Activated T-helper 2 cell treated with anti-CD3 and anti-CD28 coated beads, Interferon-gamma antibody, Interleukin-2, Interleukin-4, amounts not matched to agents 10 μg/mL and 5 μg/mL and 100 μg/mL, durations not matched to agents 14 hours and 24 hours and 36 hours (primary cell): ENCODE results near the gene LAMP2. TPM values are rescaled to one million over a fixed set of nuclear protein-coding genes. Genes with fewer than 3 reads are reported as not detected.

Source experiments
- DNase-seq: peaks from one replicate; pipeline ENCODE4 v3.0.0; 2021; ENCODE audit warnings: low spot score
- H3K27ac Mint-ChIP-seq: one replicate; pipeline ENCODE4 v1.8.0; 2021; ENCODE audit warnings: mixed read lengths
- H3K27me3 Mint-ChIP-seq: one replicate; pipeline ENCODE4 v1.8.0; 2021; ENCODE audit warnings: low read depth, mixed read lengths
- H3K36me3 Mint-ChIP-seq: one replicate; pipeline ENCODE4 v1.8.0; 2021; ENCODE audit warnings: low read depth, mixed read lengths
- H3K4me1 Mint-ChIP-seq: one replicate; pipeline ENCODE4 v1.8.0; 2021; ENCODE audit warnings: low read depth, mixed read lengths
- H3K4me3 Mint-ChIP-seq: one replicate; pipeline ENCODE4 v1.8.0; 2021; ENCODE audit warnings: low read depth, mild to moderate bottlenecking, moderate library complexity, mixed read lengths
- H3K9me3 Mint-ChIP-seq: one replicate; pipeline ENCODE4 v1.8.0; 2021; ENCODE audit warnings: mixed read lengths
- intact Hi-C: fragments of 100-400 bp; cut with micrococcal nuclease; formaldehyde crosslinking; loops from one replicate; pipeline ENCODE4 v1.15.1; 2023
- total RNA-seq: library from RNA; stranded (reverse); gene quantifications from 2 replicates; pipeline ENCODE4 v1.2.3, GENCODE V29; 2022

LAMP2 gene
- total RNA-seq, 1 donor from 2014 or later: 40.7 TPM

GRCh38 chrX:120450163-120450562 is 18.9 kb downstream of the LAMP2 start:
- no peak overlapping the region for H3K4me3 Mint-ChIP-seq
- intact Hi-C loops: no loop called here
- H3K27me3 Mint-ChIP-seq: no peaks in the 10 kb centered on the region
- H3K36me3 Mint-ChIP-seq: peaks cover 39% of the 10 kb centered on the region
- H3K4me1 Mint-ChIP-seq: peaks cover 17% of the 10 kb centered on the region
- no peak for DNase-seq
- H3K27ac Mint-ChIP-seq: no peak overlapping the region
- H3K9me3 Mint-ChIP-seq: no peaks in the 10 kb centered on the region

GRCh38 chrX:120446498-120446897 is 22.6 kb downstream of the LAMP2 start:
- no peaks in the 10 kb centered on the region for H3K27me3 Mint-ChIP-seq
- H3K36me3 Mint-ChIP-seq: peaks cover 40% of the 10 kb centered on the region
- DNase-seq: no peak
- H3K4me3 Mint-ChIP-seq: no peak overlapping the region
- peaks cover 4% of the 10 kb centered on the region for H3K4me1 Mint-ChIP-seq
- no peak overlapping the region for H3K27ac Mint-ChIP-seq
- no peaks in the 10 kb centered on the region for H3K9me3 Mint-ChIP-seq
- intact Hi-C loops: no loop called here

- Mint-ChIP-seq H3K9me3 (no peaks in the 10 kb centered on the region), H3K27me3 (no peaks in the 10 kb centered on the region), H3K4me3 (no peak overlapping the region), H3K27ac (no peak overlapping the region), H3K4me1 (no peaks in the 10 kb centered on the region), H3K36me3 (peaks cover 27% of the 10 kb centered on the region)
- intact Hi-C loops: no loop called here
- DNase-seq: no peak
These were observed 29.2 kb downstream of the LAMP2 start for GRCh38 chrX:120439921-120440320.

GRCh38 chrX:120429776-120430540 is 39.1 kb downstream of the LAMP2 start:
- H3K27me3 Mint-ChIP-seq: no peaks in the 10 kb centered on the region

GRCh38 chrX:120428309-120428708 is 40.8 kb downstream of the LAMP2 start:
- Mint-ChIP-seq H3K27me3 (no peaks in the 10 kb centered on the region), H3K4me1 (peaks cover 11% of the 10 kb centered on the region), H3K36me3 (peaks cover 16% of the 10 kb centered on the region), H3K4me3 (no peak overlapping the region), H3K27ac (no peak overlapping the region), H3K9me3 (no peaks in the 10 kb centered on the region)
- intact Hi-C loops: no loop called here
- no peak for DNase-seq

More at GRCh38 chrX:120429776-120430540, 39.1 kb downstream of the LAMP2 start:
- Mint-ChIP-seq H3K27ac (no peak overlapping the region), H3K4me3 (no peak overlapping the region), H3K36me3 (peaks cover 16% of the 10 kb centered on the region), H3K4me1 (peaks cover 11% of the 10 kb centered on the region), H3K9me3 (no peaks in the 10 kb centered on the region)
- no peak for DNase-seq
- intact Hi-C loops: no loop called here

- H3K4me3 Mint-ChIP-seq: no peak overlapping the region
- intact Hi-C loops: no loop called here
- DNase-seq: no peak
- no peak overlapping the region for H3K27ac Mint-ChIP-seq
- no peaks in the 10 kb centered on the region for H3K9me3 Mint-ChIP-seq
- no peaks in the 10 kb centered on the region for H3K27me3 Mint-ChIP-seq
- peaks cover under 1% of the 10 kb centered on the region for H3K36me3 Mint-ChIP-seq
- H3K4me1 Mint-ChIP-seq: peaks cover 13% of the 10 kb centered on the region
These were observed 42.5 kb downstream of the LAMP2 start for GRCh38 chrX:120426599-120426998.

GRCh38 chrX:120419463-120419862 is 49.6 kb downstream of the LAMP2 start:
- intact Hi-C loops: no loop called here
- Mint-ChIP-seq H3K4me3 (no peak overlapping the region), H3K27me3 (no peaks in the 10 kb centered on the region), H3K27ac (no peak overlapping the region), H3K4me1 (peaks cover 4% of the 10 kb centered on the region), H3K9me3 (no peaks in the 10 kb centered on the region), H3K36me3 (no peaks in the 10 kb centered on the region)
- DNase-seq: no peak

- no peak for DNase-seq
- Mint-ChIP-seq H3K9me3 (peaks cover 9% of the 10 kb centered on the region), H3K4me1 (no peaks in the 10 kb centered on the region), H3K4me3 (no peak overlapping the region), H3K27me3 (peaks cover 9% of the 10 kb centered on the region), H3K27ac (no peak overlapping the region), H3K36me3 (no peaks in the 10 kb centered on the region)
- intact Hi-C loops: no loop called here
These were observed 60.9 kb downstream of the LAMP2 start for GRCh38 chrX:120408168-120408567.

GRCh38 chrX:120406638-120407037 is 62.5 kb downstream of the LAMP2 start:
- Mint-ChIP-seq H3K36me3 (no peaks in the 10 kb centered on the region), H3K27ac (no peak overlapping the region), H3K27me3 (peaks cover 9% of the 10 kb centered on the region), H3K9me3 (peaks cover 9% of the 10 kb centered on the region), H3K4me3 (no peak overlapping the region), H3K4me1 (no peaks in the 10 kb centered on the region)
- DNase-seq: no peak
- intact Hi-C loops: no loop called here

GRCh38 chrX:120402369-120402768 is 66.7 kb downstream of the LAMP2 start:
- no peak overlapping the region for H3K4me3 Mint-ChIP-seq
- DNase-seq: no peak
- H3K9me3 Mint-ChIP-seq: no peaks in the 10 kb centered on the region
- peaks cover 5% of the 10 kb centered on the region for H3K27me3 Mint-ChIP-seq
- no peak overlapping the region for H3K27ac Mint-ChIP-seq
- no peaks in the 10 kb centered on the region for H3K36me3 Mint-ChIP-seq
- intact Hi-C loops: no loop called here
- no peaks in the 10 kb centered on the region for H3K4me1 Mint-ChIP-seq

- DNase-seq: no peak
- Mint-ChIP-seq H3K4me1 (no peaks in the 10 kb centered on the region), H3K36me3 (no peaks in the 10 kb centered on the region), H3K4me3 (no peak overlapping the region), H3K27ac (no peak overlapping the region), H3K9me3 (no peaks in the 10 kb centered on the region), H3K27me3 (peaks cover 4% of the 10 kb centered on the region)
- intact Hi-C loops: no loop called here
These were observed 67.8 kb downstream of the LAMP2 start for GRCh38 chrX:120401301-120401700.

GRCh38 chrX:120380699-120381098 is 88.4 kb downstream of the LAMP2 start:
- H3K9me3 Mint-ChIP-seq: no peaks in the 10 kb centered on the region
- intact Hi-C loops: loop anchor here (5.0 kb wide), 1 partner anchor 87 kb away; the partner anchor contains the start of gene LAMP2
- no peaks in the 10 kb centered on the region for H3K36me3 Mint-ChIP-seq
- H3K27me3 Mint-ChIP-seq: peaks cover 12% of the 10 kb centered on the region
- no peak overlapping the region for H3K27ac Mint-ChIP-seq
- peaks cover 4% of the 10 kb centered on the region for H3K4me1 Mint-ChIP-seq
- H3K4me3 Mint-ChIP-seq: no peak overlapping the region
- DNase-seq: peak; percentile 13

- Mint-ChIP-seq H3K27me3 (peaks cover 12% of the 10 kb centered on the region), H3K9me3 (no peaks in the 10 kb centered on the region), H3K36me3 (no peaks in the 10 kb centered on the region), H3K27ac (no peak overlapping the region), H3K4me1 (peaks cover 4% of the 10 kb centered on the region), H3K4me3 (no peak overlapping the region)
- intact Hi-C loops: loop anchor here (5.0 kb wide), 1 partner anchor 87 kb away; the partner anchor contains the start of gene LAMP2
- DNase-seq: no peak
These were observed 89.0 kb downstream of the LAMP2 start for GRCh38 chrX:120379937-120380681.
